ENCODE results near the gene PLA2G4B. TPM values are rescaled to one million over a fixed set of nuclear protein-coding genes. Genes with fewer than 3 reads are reported as not detected.
"Not testable (repeated sequence)": the region's sequence is repeated elsewhere in the genome, so short reads cannot be mapped to it uniquely, and the experiment has no call there.

Gene PLA2G4B
- total and polyA plus RNA-seq, 9 donors, result 4.8 to 17.5 (median 10.6) TPM

- WGBS, 3 donors, result 83 to 88% (median 84%) methylated on average over 13 of the region's 13 CpGs
- DNase-seq, result no peak
Measured at GRCh38 chr15:41829959-41830646, 8.5 kb upstream of the PLA2G4B start.

GRCh38 chr15:41831291-41831690 lies 7.4 kb upstream of the PLA2G4B start:
- H3K9me3 ChIP-seq; DNase-seq; intact Hi-C loops (cut with DNase I); H3K4me1 ChIP-seq (ENCODE audit: insufficient read depth); H3K27ac ChIP-seq; H3K4me3 ChIP-seq; H3K27me3 ChIP-seq; H3K36me3 ChIP-seq: not testable (repeated sequence)
- 79 to 86% (median 83%) methylated on average over 4 of the region's 4 CpGs for WGBS, 3 donors

More at GRCh38 chr15:41829959-41830646, 8.5 kb upstream of the PLA2G4B start:
- H3K4me1 ChIP-seq (ENCODE audit: insufficient read depth), result no peaks in the 10 kb centered on the region
- no peak overlapping the region for H3K27ac ChIP-seq
- intact Hi-C loops (cut with DNase I), result no loop called here
- TF ChIP-seq CTCF (IDR thresholded peaks at IDR 0.05) (no peak), POLR2A (IDR thresholded peaks at IDR 0.05) (no peak), EP300 (IDR thresholded peaks at IDR 0.05) (no peak)
- no peaks in the 10 kb centered on the region for H3K9me3 ChIP-seq
- H3K36me3 ChIP-seq, result no peaks in the 10 kb centered on the region
- no peak overlapping the region for H3K4me3 ChIP-seq
- H3K27me3 ChIP-seq, result no peaks in the 10 kb centered on the region

- TF ChIP-seq CTCF (IDR thresholded peaks at IDR 0.05) (no peak), EP300 (IDR thresholded peaks at IDR 0.05) (no peak), POLR2A (IDR thresholded peaks at IDR 0.05) (no peak)
- no peaks in the 10 kb centered on the region for H3K9me3 ChIP-seq
- no peaks in the 10 kb centered on the region for H3K27me3 ChIP-seq
- no peak overlapping the region for H3K27ac ChIP-seq
- no peak for DNase-seq
- no peaks in the 10 kb centered on the region for H3K36me3 ChIP-seq
- intact Hi-C loops (cut with DNase I), result no loop called here
- H3K4me1 ChIP-seq (ENCODE audit: insufficient read depth), result no peaks in the 10 kb centered on the region
- WGBS, 3 donors, result 92 to 96% (median 94%) methylated on average over 10 of the region's 10 CpGs
- no peak overlapping the region for H3K4me3 ChIP-seq
Measured at GRCh38 chr15:41832208-41832607, 6.4 kb upstream of the PLA2G4B start.

GRCh38 chr15:41832875-41833274 lies 5.8 kb upstream of the PLA2G4B start:
- Histone ChIP-seq H3K36me3 (no peaks in the 10 kb centered on the region), H3K27ac (no peak overlapping the region), H3K9me3 (no peaks in the 10 kb centered on the region), H3K4me3 (no peak overlapping the region), H3K4me1 (ENCODE audit: insufficient read depth) (no peaks in the 10 kb centered on the region), H3K27me3 (no peaks in the 10 kb centered on the region)
- TF ChIP-seq EP300 (IDR thresholded peaks at IDR 0.05) (no peak), CTCF (IDR thresholded peaks at IDR 0.05) (no peak), POLR2A (IDR thresholded peaks at IDR 0.05) (no peak)
- no peak for DNase-seq
- WGBS, 3 donors, result 82 to 95% (median 87%) methylated on average over 3 of the region's 3 CpGs
- intact Hi-C loops (cut with DNase I), result no loop called here

- intact Hi-C loops (cut with DNase I), result no loop called here
- H3K9me3 ChIP-seq, result no peaks in the 10 kb centered on the region
- 87 to 92% (median 90%) methylated on average over 3 of the region's 3 CpGs for WGBS, 3 donors
- H3K4me3 ChIP-seq, result no peak overlapping the region
- TF ChIP-seq CTCF (IDR thresholded peaks at IDR 0.05) (no peak), EP300 (IDR thresholded peaks at IDR 0.05) (no peak), POLR2A (IDR thresholded peaks at IDR 0.05) (no peak)
- no peaks in the 10 kb centered on the region for H3K4me1 ChIP-seq (ENCODE audit: insufficient read depth)
- DNase-seq, result no peak
- H3K27ac ChIP-seq, result no peak overlapping the region
- H3K27me3 ChIP-seq, result no peaks in the 10 kb centered on the region
- H3K36me3 ChIP-seq, result no peaks in the 10 kb centered on the region
Measured at GRCh38 chr15:41834096-41834495, 4.6 kb upstream of the PLA2G4B start.
